IMR-90 (cell line): ENCODE results near the gene KIAA0825. TPM values are rescaled to one million over a fixed set of nuclear protein-coding genes. Genes with fewer than 3 reads are reported as not detected.

ENCODE experiments used
- ATAC-seq: fragments of 200-7000 bp; cut with Tn5 transposase; 2 replicates; pipeline ENCODE4 v1.9.1; 2020; ENCODE audit warnings: low read depth, mild to moderate bottlenecking, moderate library complexity
- BruUV-seq: library from RNA; stranded (reverse); fragments of 400-500 nt; replicated peaks from 2 replicates; lab custom pipeline; 2021; lab: Mats Ljungman, UMichigan
- CTCF ChIA-PET: fragments of 300-600 bp; formaldehyde crosslinking; extraction: SDS; loops from one replicate; lab custom pipeline; 2021; ENCODE audit warnings: antibody characterized with exemption; lab: Yijun Ruan, JAX
- POLR2A ChIA-PET: fragments of 300-600 bp; sonication (Branson Sonifier 250); formaldehyde crosslinking; loops from one replicate; lab custom pipeline; 2022; ENCODE audit warnings: antibody characterized with exemption; ENCODE audit not compliant: unreplicated experiment; lab: Charles Lee
- DNase-seq: peaks from one replicate; pipeline ENCODE4 v3.0.0; 2013
- H2AFZ ChIP-seq: replicated peaks from 2 replicates; pipeline ENCODE3; 2013; ENCODE audit warnings: low read length, mild to moderate bottlenecking; ENCODE audit not compliant: poor library complexity
- H2AK5ac ChIP-seq: 2 replicates; pipeline ENCODE4 v1.6.1; 2013; ENCODE audit warnings: low read depth, low read length, inconsistent platforms
- H2AK9ac ChIP-seq: replicated peaks from 2 replicates; pipeline ENCODE3; 2013; ENCODE audit warnings: mild to moderate bottlenecking, low read depth, low read length, moderate library complexity; ENCODE audit not compliant: poor library complexity
- H2BK120ac ChIP-seq: 2 replicates; pipeline ENCODE4 v1.6.1; 2013; ENCODE audit warnings: low read depth, low read length, inconsistent platforms
- H2BK15ac ChIP-seq: 3 replicates; pipeline ENCODE4 v1.6.1; 2013; ENCODE audit warnings: low read depth, low read length, inconsistent platforms
- H2BK20ac ChIP-seq: 2 replicates; pipeline ENCODE4 v1.6.1; 2013; ENCODE audit warnings: low read depth, mild to moderate bottlenecking, inconsistent platforms, low read length, moderate library complexity
- H2BK5ac ChIP-seq: 2 replicates; pipeline ENCODE4 v1.6.1; 2013; ENCODE audit warnings: mild to moderate bottlenecking, low read depth, low read length, inconsistent platforms; ENCODE audit not compliant: poor library complexity, severe bottlenecking
- H3K14ac ChIP-seq: replicated peaks from 2 replicates; pipeline ENCODE4 v1.6.1; 2013; ENCODE audit warnings: low read depth, low read length, inconsistent platforms
- H3K18ac ChIP-seq: 2 replicates; pipeline ENCODE4 v1.6.1; 2013; ENCODE audit warnings: low read depth, low read length, control low read depth
- H3K23ac ChIP-seq: 2 replicates; pipeline ENCODE4 v1.6.1; 2013; ENCODE audit warnings: low read depth, low read length, inconsistent platforms
- H3K27ac ChIP-seq: 2 replicates; pipeline ENCODE4 v1.5.1; 2013; ENCODE audit warnings: mild to moderate bottlenecking, control low read depth, low read length; ENCODE audit not compliant: insufficient read depth
- H3K27me3 ChIP-seq: 2 replicates; pipeline ENCODE4 v1.6.1; 2013; ENCODE audit warnings: low read length; ENCODE audit not compliant: control insufficient read depth, insufficient read depth
- H3K36me3 ChIP-seq: 2 replicates; pipeline ENCODE4 v1.6.1; 2013; ENCODE audit warnings: low read length, mixed read lengths; ENCODE audit not compliant: control insufficient read depth, insufficient read depth
- H3K4ac ChIP-seq: 2 replicates; pipeline ENCODE4 v1.6.1; 2013; ENCODE audit warnings: low read depth, low read length, inconsistent platforms
- H3K4me1 ChIP-seq: 2 replicates; pipeline ENCODE4 v1.6.1; 2013; ENCODE audit warnings: low read length, mixed read lengths; ENCODE audit not compliant: control insufficient read depth, insufficient read depth
- H3K4me2 ChIP-seq: 2 replicates; pipeline ENCODE4 v1.6.1; 2013; ENCODE audit warnings: low read depth, mild to moderate bottlenecking, control low read depth, low read length, moderate library complexity
- H3K4me3 ChIP-seq: 2 replicates; pipeline ENCODE4 v1.5.1; 2013; ENCODE audit warnings: low read depth, mild to moderate bottlenecking, control low read depth, low read length, moderate library complexity; ENCODE audit not compliant: insufficient read depth
- H3K56ac ChIP-seq: 2 replicates; pipeline ENCODE4 v1.6.1; 2013; ENCODE audit warnings: low read length, inconsistent platforms; ENCODE audit not compliant: insufficient read depth; ENCODE audit errors: extremely low read depth
- H3K79me1 ChIP-seq, 2 experiments: 2 replicates each; pipeline ENCODE4 v1.6.1; 2013; ENCODE audit warnings: low read length in 2 of 2, inconsistent platforms in 1 of 2, low read depth in 1 of 2
- H3K9ac ChIP-seq: 2 replicates; pipeline ENCODE4 v1.6.1; 2013; ENCODE audit warnings: low read depth, low read length, control low read depth
- H3K9me1 ChIP-seq: 2 replicates; pipeline ENCODE4 v1.6.1; 2013; ENCODE audit warnings: low read length, inconsistent platforms; ENCODE audit not compliant: insufficient read depth
- H3K9me3 ChIP-seq: 2 replicates; pipeline ENCODE4 v1.6.1; 2013; ENCODE audit warnings: low read length; ENCODE audit not compliant: control insufficient read depth, insufficient read depth
- H4K20me1 ChIP-seq: 2 replicates; pipeline ENCODE4 v1.6.1; 2013; ENCODE audit warnings: low read length, inconsistent platforms; ENCODE audit not compliant: insufficient read depth
- H4K5ac ChIP-seq: 2 replicates; pipeline ENCODE4 v1.6.1; 2013; ENCODE audit warnings: mild to moderate bottlenecking, low read depth, low read length, control low read depth
- H4K8ac ChIP-seq, 2 experiments: 2 replicates each; pipeline ENCODE4 v1.6.1; 2013; ENCODE audit warnings: low read depth in 2 of 2, low read length in 2 of 2, control low read depth in 1 of 2, inconsistent platforms in 1 of 2
- H4K91ac ChIP-seq: 2 replicates; pipeline ENCODE4 v1.6.1; 2013; ENCODE audit warnings: low read depth, low read length, inconsistent platforms; ENCODE audit not compliant: insufficient read depth
- BHLHE40 ChIP-seq: fragments of 150-350 bp; IDR thresholded peaks from 2 replicates; pipeline ENCODE4 v1.6.1; 2016; ENCODE audit warnings: mild to moderate bottlenecking, low read depth, low read length
- CEBPB ChIP-seq: IDR thresholded peaks from 2 replicates; pipeline ENCODE4 v1.6.1; 2012; ENCODE audit warnings: low read depth, low read length, improper control_type of control experiment
- CHD1 ChIP-seq: IDR thresholded peaks from 2 replicates; pipeline ENCODE4 v1.6.1; 2012; ENCODE audit warnings: low read depth, low read length, improper control_type of control experiment
- ELK1 ChIP-seq: fragments of 150-350 bp; IDR thresholded peaks from 2 replicates; pipeline ENCODE4 v1.6.1; 2016; ENCODE audit warnings: low read depth, mild to moderate bottlenecking, low read length, moderate library complexity, borderline replicate concordance
- FOS ChIP-seq: fragments of 150-350 bp; IDR thresholded peaks from 2 replicates; pipeline ENCODE4 v1.6.1; 2016; ENCODE audit warnings: low read depth, low read length
- MAFK ChIP-seq: IDR thresholded peaks from 2 replicates; pipeline ENCODE4 v1.6.1; 2012; ENCODE audit warnings: low read depth, low read length, improper control_type of control experiment
- MAZ ChIP-seq: IDR thresholded peaks from 2 replicates; pipeline ENCODE4 v1.6.1; 2012; ENCODE audit warnings: low read depth, mild to moderate bottlenecking, low read length, improper control_type of control experiment, moderate library complexity, borderline replicate concordance
- MXI1 ChIP-seq: IDR thresholded peaks from 2 replicates; pipeline ENCODE4 v1.6.1; 2012; ENCODE audit warnings: low read depth, mild to moderate bottlenecking, low read length, moderate library complexity, borderline replicate concordance
- NFE2L2 ChIP-seq: fragments of 150-350 bp; IDR thresholded peaks from 2 replicates; pipeline ENCODE4 v1.6.1; 2016; ENCODE audit warnings: low read depth, mild to moderate bottlenecking, low read length
- POLR2A ChIP-seq: IDR thresholded peaks from 2 replicates; pipeline ENCODE4 v1.6.1; 2012; ENCODE audit warnings: mild to moderate bottlenecking, low read depth, low read length
- RAD21 ChIP-seq: IDR thresholded peaks from 2 replicates; pipeline ENCODE4 v1.6.1; 2012; ENCODE audit warnings: low read length, improper control_type of control experiment
- RCOR1 ChIP-seq: IDR thresholded peaks from 2 replicates; pipeline ENCODE4 v1.6.1; 2012; ENCODE audit warnings: mild to moderate bottlenecking, low read length, improper control_type of control experiment; ENCODE audit not compliant: insufficient replicate concordance
- RFX5 ChIP-seq: IDR thresholded peaks from 2 replicates; pipeline ENCODE4 v1.8.0; 2012; ENCODE audit warnings: low read depth, mild to moderate bottlenecking, low read length, moderate library complexity
- SMC3 ChIP-seq: fragments of 150-350 bp; IDR thresholded peaks from 2 replicates; pipeline ENCODE4 v1.6.1; 2016; ENCODE audit warnings: low read depth, mild to moderate bottlenecking, antibody characterized with exemption, low read length, moderate library complexity
- USF2 ChIP-seq: fragments of 150-350 bp; IDR thresholded peaks from 2 replicates; pipeline ENCODE4 v1.6.1; 2017; ENCODE audit warnings: mild to moderate bottlenecking, antibody characterized with exemption, low read length, low read depth
- WGBS, 2 experiments: methylation state at CpG; one replicate each; pipeline versions ENCODE4 v1.1.5 to v1.1.7; 2013; ENCODE audit warnings: missing lambda C conversion rate in 2 of 2; ENCODE audit not compliant: insufficient read length in 1 of 2; ENCODE audit errors: extremely low coverage in 2 of 2; 5-methylcytosine and 5-hydroxymethylcytosine counted together
- dilution Hi-C: fragments of 300-500 bp; cut with HindIII; formaldehyde crosslinking; loops from one replicate; pipeline ENCODE4 v1.14.3; 2018; ENCODE audit warnings: low sequenced_read_pairs; ENCODE audit not compliant: unreplicated experiment
- in situ Hi-C: fragments of 300-500 bp; cut with MboI; formaldehyde crosslinking; loops from 3 replicates; pipeline ENCODE4 v1.14.3; 2019; ENCODE audit warnings: low sequenced_read_pairs, inconsistent platforms, mixed read lengths
- intact Hi-C: fragments of 100-400 bp; cut with micrococcal nuclease; formaldehyde crosslinking; loops from 2 replicates; pipeline ENCODE4 v1.10.0; 2022
- polyA plus RNA-seq, 3 experiments: library from polyadenylated mRNA; depleted of rRNA; stranded (reverse); fragments of >200 nt; gene quantifications; 2 replicates each; pipeline ENCODE4 v1.2.3, GENCODE V29; 2012; ENCODE audit warnings: low replicate concordance in 1 of 3
- total RNA-seq: library from RNA; depleted of rRNA; stranded (reverse); fragments of >200 nt; gene quantifications from 2 replicates; pipeline ENCODE4 v1.2.3, GENCODE V29; 2012

The KIAA0825 gene
- total and polyA plus RNA-seq, 2 of the 4 experiments (the other 2 are of a cell fraction), result 0.46 to 1.8 TPM

GRCh38 chr5:94551858-94552257 lies 66.5 kb downstream of the KIAA0825 start:
- H4K91ac ChIP-seq, result no peak overlapping the region
- ATAC-seq (no peak), DNase-seq (no peak)
- H3K18ac ChIP-seq, result no peak overlapping the region
- H3K27me3 ChIP-seq, result no peaks in the 10 kb centered on the region
- H3K79me1 ChIP-seq, result no peaks in the 10 kb centered on the region
- no peaks in the 10 kb centered on the region for H4K20me1 ChIP-seq
- no peak overlapping the region for H3K14ac ChIP-seq
- H2BK5ac ChIP-seq, result no peak overlapping the region
- H2BK15ac ChIP-seq, result no peak overlapping the region
- H3K9me1 ChIP-seq, result no peaks in the 10 kb centered on the region
- H3K4me2 ChIP-seq, result no peak overlapping the region
- H2BK120ac ChIP-seq, result no peak overlapping the region
- dilution Hi-C loops (no loop called here), intact Hi-C loops (no loop called here), in situ Hi-C loops (no loop called here)
- no peak overlapping the region for H2AFZ ChIP-seq
- no peaks in the 10 kb centered on the region for H3K9me3 ChIP-seq
- BruUV-seq, result no TSS peak
- no peaks in the 10 kb centered on the region for H3K4me1 ChIP-seq
- CTCF ChIA-PET, result interaction anchor here (1.2 kb wide), 1 partner anchor 8 kb away, joined by 3 read pairs; no protein-coding TSS in a partner anchor
- POLR2A ChIA-PET, result no interaction called here
- no peak for TF ChIP-seq MAFK
- TF ChIP-seq ELK1, result no peak
- no peak for TF ChIP-seq NFE2L2
- TF ChIP-seq BHLHE40, result no peak
- no peak for TF ChIP-seq MAZ
- no peak for TF ChIP-seq CEBPB
- no peak for TF ChIP-seq RFX5
- TF ChIP-seq RAD21, result no peak
- no peak for TF ChIP-seq FOS
- no peak for TF ChIP-seq USF2
- TF ChIP-seq MXI1, result no peak
- no peak for TF ChIP-seq SMC3
- no peak for TF ChIP-seq POLR2A
- TF ChIP-seq RCOR1, result no peak
- no peak for TF ChIP-seq CHD1
- H3K23ac ChIP-seq, result no peak overlapping the region
- H2AK5ac ChIP-seq, result no peak overlapping the region
- no peak overlapping the region for H4K8ac ChIP-seq
- no peak overlapping the region for H3K4ac ChIP-seq
- H2BK20ac ChIP-seq, result no peak overlapping the region
- H3K27ac ChIP-seq, result no peak overlapping the region
- WGBS, 2 experiments, result no CpG with 5 or more reads among the region's 1 CpG
- H4K5ac ChIP-seq, result no peak overlapping the region
- H2AK9ac ChIP-seq, result no peak overlapping the region
- no peaks in the 10 kb centered on the region for H3K36me3 ChIP-seq
- H3K9ac ChIP-seq, result no peak overlapping the region
- H3K56ac ChIP-seq, result no peak overlapping the region
- H3K4me3 ChIP-seq, result no peak overlapping the region
